Lower leg skin (tissue), 4 donors: ENCODE measurements around the gene DNAJC17. TPM values are rescaled to one million over a fixed set of nuclear protein-coding genes. Genes with fewer than 3 reads are reported as not detected.

Source experiments
- DNase-seq, 2 donors: peaks; one replicate each; pipeline ENCODE4 v3.0.0-alpha.2; 2019; ENCODE audit warnings: low spot score in 2 of 2
- H3K4me3 ChIP-seq: fragments of 200-600 bp; sonication (generic); 2 replicates; pipeline ENCODE4 v1.5.1; 2017; ENCODE audit warnings: mild to moderate bottlenecking, low read depth; ENCODE audit not compliant: poor library complexity, severe bottlenecking
- POLR2A ChIP-seq, 2 donors: fragments of 450-650 bp; IDR thresholded peaks; one replicate each; pipeline ENCODE4 v1.6.1; 2016 to 2017; ENCODE audit warnings: antibody characterized with exemption in 2 of 2, mild to moderate bottlenecking in 1 of 2, moderate library complexity in 1 of 2
- WGBS, 2 donors: methylation state at CpG; one replicate each; pipeline ENCODE4 v1.1.5; 2018; 5-methylcytosine and 5-hydroxymethylcytosine counted together
- intact Hi-C: fragments of 100-400 bp; cut with DNase I; formaldehyde crosslinking; loops from one replicate; pipeline ENCODE4 v1.15.0; 2023; ENCODE audit warnings: low total_unique reads
- total RNA-seq, 4 donors: library from RNA; depleted of rRNA; stranded (reverse); fragments of >200 nt; gene quantifications; one replicate each; pipeline ENCODE4 v1.1.0, GENCODE V29; 2016
- TF ChIP-seq, protein P1 (sequence below), 3 donors: fragments of 450-650 bp; IDR thresholded peaks; one replicate each; pipeline ENCODE4 v1.5.1; 2016; ENCODE audit warnings: antibody characterized with exemption in 3 of 3, mild to moderate bottlenecking in 3 of 3, moderate library complexity in 2 of 3

Gene DNAJC17
- total RNA-seq, 4 donors from 2014 or later = 16.5 to 53.1 (median 29.3) TPM

DNA sequence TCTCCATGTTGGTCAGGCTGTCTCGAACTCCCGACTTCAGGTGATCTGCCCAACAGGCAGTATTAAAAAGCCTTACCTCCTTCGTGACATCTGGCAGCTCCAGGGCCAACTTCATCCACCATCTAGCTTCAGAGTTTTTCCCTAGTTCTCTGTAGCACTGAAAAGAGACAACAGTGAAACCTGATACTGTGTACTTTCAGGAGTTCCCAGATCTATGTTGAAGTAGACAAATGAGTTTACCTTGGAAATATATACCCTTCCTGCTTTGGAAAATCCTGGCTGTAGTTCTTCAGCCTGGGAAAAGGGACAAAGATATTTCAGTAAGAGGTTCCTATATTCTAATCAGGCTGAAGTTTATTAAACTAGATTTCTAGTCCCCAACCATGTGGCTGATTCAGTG is 70.2 kb downstream of the DNAJC17 start:
- H3K4me3 ChIP-seq = no peak overlapping the region
- DNase-seq = no peak
- TF ChIP-seq, protein P1, sequence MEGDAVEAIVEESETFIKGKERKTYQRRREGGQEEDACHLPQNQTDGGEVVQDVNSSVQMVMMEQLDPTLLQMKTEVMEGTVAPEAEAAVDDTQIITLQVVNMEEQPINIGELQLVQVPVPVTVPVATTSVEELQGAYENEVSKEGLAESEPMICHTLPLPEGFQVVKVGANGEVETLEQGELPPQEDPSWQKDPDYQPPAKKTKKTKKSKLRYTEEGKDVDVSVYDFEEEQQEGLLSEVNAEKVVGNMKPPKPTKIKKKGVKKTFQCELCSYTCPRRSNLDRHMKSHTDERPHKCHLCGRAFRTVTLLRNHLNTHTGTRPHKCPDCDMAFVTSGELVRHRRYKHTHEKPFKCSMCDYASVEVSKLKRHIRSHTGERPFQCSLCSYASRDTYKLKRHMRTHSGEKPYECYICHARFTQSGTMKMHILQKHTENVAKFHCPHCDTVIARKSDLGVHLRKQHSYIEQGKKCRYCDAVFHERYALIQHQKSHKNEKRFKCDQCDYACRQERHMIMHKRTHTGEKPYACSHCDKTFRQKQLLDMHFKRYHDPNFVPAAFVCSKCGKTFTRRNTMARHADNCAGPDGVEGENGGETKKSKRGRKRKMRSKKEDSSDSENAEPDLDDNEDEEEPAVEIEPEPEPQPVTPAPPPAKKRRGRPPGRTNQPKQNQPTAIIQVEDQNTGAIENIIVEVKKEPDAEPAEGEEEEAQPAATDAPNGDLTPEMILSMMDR (IDR thresholded peaks at IDR 0.05) = no peak
- no peak for TF ChIP-seq POLR2A (IDR thresholded peaks at IDR 0.05)
- 88 to 96% methylated on average over 3 of the region's 3 CpGs for WGBS, 2 donors
- intact Hi-C loops = no loop called here

DNA sequence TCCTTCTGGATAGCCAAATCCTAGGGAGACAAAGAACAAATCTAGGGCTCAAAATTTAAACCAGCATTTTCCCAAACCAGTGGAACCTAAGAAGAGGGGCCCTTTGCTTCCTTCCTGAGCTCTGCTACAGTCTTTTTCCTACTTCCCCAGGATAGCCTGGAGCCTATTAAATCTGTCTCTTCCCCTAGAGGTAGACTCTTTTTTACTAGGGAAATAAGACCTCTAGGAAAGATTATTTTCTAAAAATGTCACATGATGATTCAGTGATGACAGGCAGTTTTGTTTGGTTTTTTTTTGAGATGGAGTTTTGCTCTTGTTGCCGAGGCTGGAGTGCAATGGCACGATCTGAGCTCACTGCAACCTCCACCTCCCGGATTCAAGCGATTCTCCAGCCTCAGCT is 70.7 kb downstream of the DNAJC17 start:
- TF ChIP-seq, protein P1 (IDR thresholded peaks at IDR 0.05) = no peak
- TF ChIP-seq POLR2A (IDR thresholded peaks at IDR 0.05) = no peak
- no peak for DNase-seq
- no peak overlapping the region for H3K4me3 ChIP-seq
- intact Hi-C loops = no loop called here
- WGBS, 2 donors = 90 to 95% methylated on average over 4 of the region's 4 CpGs

DNA sequence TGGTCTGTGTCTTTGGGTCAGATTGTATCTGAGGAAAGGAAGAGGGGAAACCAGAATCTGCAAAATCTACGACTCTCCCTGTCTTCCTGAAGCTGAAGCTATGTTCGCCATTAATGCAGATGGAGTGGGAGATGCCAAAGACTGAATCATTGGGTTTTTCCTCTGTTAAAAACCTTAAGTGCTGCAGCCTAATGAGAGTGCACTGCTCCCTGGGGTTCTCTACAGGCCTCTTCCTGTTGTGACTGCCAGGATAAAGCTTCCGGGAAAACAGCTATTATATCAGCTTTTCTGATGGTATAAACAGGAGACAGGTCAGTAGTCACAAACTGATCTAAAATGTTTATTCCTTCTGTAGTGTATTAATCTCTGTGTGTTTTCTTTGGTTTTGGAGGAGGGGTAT is 76.2 kb downstream of the DNAJC17 start:
- 63 to 78% methylated on average over 3 of the region's 3 CpGs for WGBS, 2 donors
- H3K4me3 ChIP-seq = no peak overlapping the region
- no peak for DNase-seq
- TF ChIP-seq, protein P1 (IDR thresholded peaks at IDR 0.05) = no peak
- no peak for TF ChIP-seq POLR2A (IDR thresholded peaks at IDR 0.05)
- intact Hi-C loops = no loop called here

DNA sequence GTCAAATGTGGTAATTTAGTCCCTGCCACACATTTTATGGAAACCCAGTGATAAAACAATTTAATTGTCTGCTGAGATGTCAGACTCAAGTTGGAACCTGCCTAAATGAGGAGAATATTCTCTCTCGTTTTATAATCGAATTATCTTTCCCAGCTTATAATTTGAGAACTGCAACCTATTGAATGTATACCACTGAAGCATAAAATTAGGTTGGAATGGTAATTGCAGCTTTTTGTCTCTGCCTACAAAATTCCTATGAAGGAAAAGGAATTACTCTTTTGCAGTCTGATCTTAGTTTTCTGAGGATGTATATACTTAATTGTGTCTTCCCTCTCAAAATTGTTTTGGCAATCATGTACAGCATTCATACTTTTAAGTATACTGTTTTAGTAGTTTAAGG is 83.4 kb downstream of the DNAJC17 start:
- no peak for TF ChIP-seq POLR2A (IDR thresholded peaks at IDR 0.05)
- TF ChIP-seq, protein P1 (IDR thresholded peaks at IDR 0.05) = no peak
- intact Hi-C loops = no loop called here
- DNase-seq = no peak
- WGBS, 2 donors = 52% methylated on average over 2 of the region's 2 CpGs
- H3K4me3 ChIP-seq = no peak overlapping the region

DNA sequence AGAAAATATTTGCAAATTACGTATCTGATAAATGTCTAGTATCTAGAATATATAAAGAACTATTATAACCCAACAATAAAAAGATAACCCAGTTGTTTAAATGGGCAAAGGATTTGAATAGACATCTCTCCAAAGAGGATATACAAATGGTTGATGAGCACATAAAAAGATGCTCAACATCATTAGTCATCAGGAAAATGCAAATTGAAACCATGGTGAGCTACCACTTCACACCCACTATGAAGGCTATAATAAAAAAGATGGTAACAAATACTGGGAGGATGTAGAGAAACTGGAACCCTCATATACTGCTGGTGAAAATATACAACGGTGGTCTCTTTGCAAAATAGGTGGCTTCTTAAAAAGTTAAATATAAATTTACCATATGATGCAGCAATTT is 84.3 kb downstream of the DNAJC17 start:
- intact Hi-C loops = no loop called here
- WGBS, 2 donors = 95% methylated on average over 2 of the region's 2 CpGs
- H3K4me3 ChIP-seq = no peak overlapping the region
- no peak for TF ChIP-seq POLR2A (IDR thresholded peaks at IDR 0.05)
- TF ChIP-seq, protein P1 (IDR thresholded peaks at IDR 0.05) = no peak
- no peak for DNase-seq

DNA sequence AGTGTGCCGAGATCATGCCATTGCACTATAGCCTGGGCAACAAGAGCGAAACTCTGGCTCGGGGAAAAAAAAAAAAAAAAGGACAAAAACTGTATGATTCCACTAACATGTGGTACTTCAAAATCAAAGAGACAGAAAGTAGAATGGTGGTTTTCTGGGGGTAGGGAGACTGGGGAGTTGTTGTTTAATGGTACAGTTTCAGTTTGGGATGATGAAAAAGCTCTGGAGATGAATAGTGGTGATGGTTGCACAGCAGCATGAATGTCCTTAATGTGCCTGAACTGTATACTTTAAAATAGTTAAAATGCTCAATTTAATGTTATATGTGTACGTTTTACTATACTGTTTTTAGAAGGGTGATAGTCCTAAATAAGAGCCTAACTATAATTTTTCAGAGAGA is 84.9 kb downstream of the DNAJC17 start:
- 93 to 96% methylated on average over 4 of the region's 4 CpGs for WGBS, 2 donors
- TF ChIP-seq POLR2A (IDR thresholded peaks at IDR 0.05) = no peak
- intact Hi-C loops = no loop called here
- H3K4me3 ChIP-seq = no peak overlapping the region
- no peak for DNase-seq
